ENCODE measurements around the gene TBC1D7.

GRCh38 chr6:13283331-13283730 is 45.0 kb downstream of the TBC1D7 start:
- TF ChIP-seq CTCF (conservative IDR thresholded peaks at IDR 0.05) (no peak), EZH2 (IDR thresholded peaks at IDR 0.05; ENCODE audit: low read depth) (no peak)

Data from PC-9 (cell line).